GM12873 (cell line): ENCODE measurements around the gene PDE4D.

Experiments used
- CTCF ChIP-seq: IDR thresholded peaks from 2 replicates; pipeline ENCODE4 v1.5.1; 2012; ENCODE audit warnings: low read depth, mild to moderate bottlenecking, moderate library complexity, low read length, control low read depth; ENCODE audit not compliant: insufficient read depth; ENCODE audit errors: missing control alignments

Gene PDE4D

GRCh38 chr5:59555596-59555995 is 337.9 kb downstream of the PDE4D start:
- TF ChIP-seq CTCF, result no peak

- TF ChIP-seq CTCF, result no peak
These were observed 339.0 kb downstream of the PDE4D start for GRCh38 chr5:59554501-59554900.

- TF ChIP-seq CTCF, result no peak
These were observed 339.5 kb downstream of the PDE4D start for GRCh38 chr5:59553992-59554391.

- TF ChIP-seq CTCF, result no peak
These were observed 344.6 kb downstream of the PDE4D start for GRCh38 chr5:59548807-59549357.

- TF ChIP-seq CTCF, result no peak
These were observed 345.8 kb downstream of the PDE4D start for GRCh38 chr5:59547731-59548130.

- no peak for TF ChIP-seq CTCF
These were observed 349.0 kb downstream of the PDE4D start for GRCh38 chr5:59544573-59544972.

GRCh38 chr5:59543821-59544442 is 349.6 kb downstream of the PDE4D start:
- no peak for TF ChIP-seq CTCF
